ENCODE data around the gene PRPF39.

GRCh38 chr14:45057349-45057748 lies 26.6 kb upstream of the PRPF39 start:
- TF ChIP-seq PTBP1 (IDR thresholded peaks at IDR 0.05; ENCODE audit: low read depth, low read length, poor library complexity, severe bottlenecking) (no peak), FOXK1 (CRISPR knock-in tag; IDR thresholded peaks at IDR 0.05; ENCODE audit: borderline replicate concordance, low read depth) (no peak)

Measured in HepG2 (cell line).